Measurements from ENCODE around the gene CSGALNACT2. TPM values are rescaled to one million over a fixed set of nuclear protein-coding genes. Genes with fewer than 3 reads are reported as not detected.

The CSGALNACT2 gene
- total RNA-seq, 1 experiment from 2014 or later: 8.9 TPM

- Histone ChIP-seq H3K27me3 (ENCODE audit: insufficient read depth, low read length) (no peaks in the 10 kb centered on the region), H3K4me1 (ENCODE audit: insufficient read depth, low read length) (no peaks in the 10 kb centered on the region), H3K56ac (ENCODE audit: insufficient read length, low read depth, low read length) (no peak overlapping the region), H4K20me1 (ENCODE audit: control insufficient read depth, insufficient read depth, insufficient read length) (no peaks in the 10 kb centered on the region), H2BK5ac (ENCODE audit: insufficient read length, low read length) (no peak overlapping the region), H3K79me2 (ENCODE audit: insufficient read depth, low read length) (no peaks in the 10 kb centered on the region; the same call in 1 of the 2 replicates), H3K79me1 (ENCODE audit: insufficient read depth, low read depth, low read length, poor library complexity, severe bottlenecking) (no peaks in the 10 kb centered on the region), H3K18ac (ENCODE audit: insufficient read length, low read depth, low read length) (no peak overlapping the region), H2BK20ac (ENCODE audit: low read depth, low read length, poor library complexity, severe bottlenecking) (no peak overlapping the region), H3K4me2 (ENCODE audit: insufficient read depth, insufficient read length, low read length) (no peak overlapping the region), H3K23me2 (ENCODE audit: insufficient read length, low read depth, low read length, poor library complexity, severe bottlenecking) (no peaks in the 10 kb centered on the region), H3K23ac (ENCODE audit: insufficient read length, low read depth, low read length) (no peak overlapping the region), H4K91ac (ENCODE audit: insufficient read length, low read depth, low read length) (no peak overlapping the region), H2BK15ac (ENCODE audit: low read depth, low read length) (no peak overlapping the region), H3T11ph (ENCODE audit: low read length) (no peak overlapping the region), H2BK12ac (ENCODE audit: insufficient read length, low read depth, low read length) (no peak overlapping the region), H3K4ac (ENCODE audit: low read depth, low read length) (no peak overlapping the region), H2BK120ac (ENCODE audit: low read depth, low read length, poor library complexity, severe bottlenecking) (no peak overlapping the region), H3K9ac (ENCODE audit: extremely low read depth, insufficient read length, low read length) (no peak overlapping the region), H3K9me3 (ENCODE audit: control insufficient read depth, low read depth, low read length) (no peaks in the 10 kb centered on the region), H4K8ac (replicated peaks; ENCODE audit: insufficient read length, low read depth, low read length) (no peak overlapping the region), H3K14ac (ENCODE audit: insufficient read depth, low read length) (no peak overlapping the region), H4K5ac (ENCODE audit: insufficient read length, low read depth, low read length) (no peak overlapping the region), H3K27ac (ENCODE audit: insufficient read length, low read depth, low read length) (no peak overlapping the region), H2AK5ac (ENCODE audit: insufficient read length, low read length) (no peak overlapping the region), H2AFZ (ENCODE audit: low read length) (no peak overlapping the region)
- no peaks in the 10 kb centered on the region for H3K9me3 Mint-ChIP-seq
- TF ChIP-seq, protein P1, sequence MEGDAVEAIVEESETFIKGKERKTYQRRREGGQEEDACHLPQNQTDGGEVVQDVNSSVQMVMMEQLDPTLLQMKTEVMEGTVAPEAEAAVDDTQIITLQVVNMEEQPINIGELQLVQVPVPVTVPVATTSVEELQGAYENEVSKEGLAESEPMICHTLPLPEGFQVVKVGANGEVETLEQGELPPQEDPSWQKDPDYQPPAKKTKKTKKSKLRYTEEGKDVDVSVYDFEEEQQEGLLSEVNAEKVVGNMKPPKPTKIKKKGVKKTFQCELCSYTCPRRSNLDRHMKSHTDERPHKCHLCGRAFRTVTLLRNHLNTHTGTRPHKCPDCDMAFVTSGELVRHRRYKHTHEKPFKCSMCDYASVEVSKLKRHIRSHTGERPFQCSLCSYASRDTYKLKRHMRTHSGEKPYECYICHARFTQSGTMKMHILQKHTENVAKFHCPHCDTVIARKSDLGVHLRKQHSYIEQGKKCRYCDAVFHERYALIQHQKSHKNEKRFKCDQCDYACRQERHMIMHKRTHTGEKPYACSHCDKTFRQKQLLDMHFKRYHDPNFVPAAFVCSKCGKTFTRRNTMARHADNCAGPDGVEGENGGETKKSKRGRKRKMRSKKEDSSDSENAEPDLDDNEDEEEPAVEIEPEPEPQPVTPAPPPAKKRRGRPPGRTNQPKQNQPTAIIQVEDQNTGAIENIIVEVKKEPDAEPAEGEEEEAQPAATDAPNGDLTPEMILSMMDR (conservative IDR thresholded peaks at IDR 0.05): no peak
- no peak overlapping the region for H3K27ac Mint-ChIP-seq
- WGBS (ENCODE audit: extremely low coverage, insufficient read length, low lambda C conversion rate): no CpG with 5 or more reads among the region's 1 CpG
- H3K4me1 Mint-ChIP-seq: 0 out of 4 replicates have a peak, but pooled peaks cover 0 to 2% of the 10 kb centered on the region in 2 experiments
- no peaks in the 10 kb centered on the region; a peak in 2 of 7 replicates for H3K36me3 Mint-ChIP-seq (ENCODE audit: insufficient read depth in 1 of 3, low read depth in 3 of 3)
- no peak for DNase-seq
- no peak overlapping the region for H3K4me3 Mint-ChIP-seq
- no peaks in the 10 kb centered on the region for H3K27me3 Mint-ChIP-seq (ENCODE audit: low read depth)
These were observed 24.4 kb downstream of the CSGALNACT2 start for GRCh38 chr10:43162604-43163003.
